ENCODE data around the gene SMG1.
A peak's percentile ranks its signal among the peaks of the same experiment; 100 is the strongest.
"Not testable (repeated sequence)": the region's sequence is repeated elsewhere in the genome, so short reads cannot be mapped to it uniquely, and the experiment has no call there.

The SMG1 gene

DNA sequence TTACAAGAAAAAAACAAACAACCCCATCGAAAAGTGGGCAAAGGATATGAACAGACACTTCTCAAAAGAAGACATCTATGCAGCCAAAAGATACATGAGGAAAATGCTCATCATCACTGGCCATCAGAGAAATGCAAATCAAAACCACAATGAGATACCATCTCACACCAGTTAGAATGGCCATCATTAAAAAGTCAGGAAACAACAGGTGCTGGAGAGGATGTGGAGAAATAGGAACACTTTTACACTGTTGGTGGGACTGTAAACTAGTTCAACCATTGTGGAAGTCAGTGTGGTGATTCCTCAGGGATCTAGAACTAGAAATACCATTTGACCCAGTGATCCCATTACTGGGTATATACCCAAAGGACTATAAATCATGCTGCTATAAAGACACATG is 148.5 kb downstream of the SMG1 start:
- H3K4me1 ChIP-seq (ENCODE audit: control insufficient read depth, insufficient read depth, low read length, poor library complexity, severe bottlenecking); H3K27me3 ChIP-seq (replicated peaks; ENCODE audit: control insufficient read depth, insufficient read depth, low read length, poor library complexity, severe bottlenecking); DNase-seq; H3K9me3 ChIP-seq (ENCODE audit: control insufficient read depth, low read length); H3K36me3 ChIP-seq (ENCODE audit: control insufficient read depth, insufficient read depth, low read length); H3K27ac ChIP-seq (ENCODE audit: insufficient read depth, low read length, poor library complexity, severe bottlenecking); H3K4me3 ChIP-seq (ENCODE audit: insufficient read depth, low read depth, low read length, poor library complexity, severe bottlenecking): not testable (repeated sequence)

- not testable (repeated sequence) for H3K9me3 ChIP-seq (ENCODE audit: control insufficient read depth, low read length); H3K4me3 ChIP-seq (ENCODE audit: insufficient read depth, low read depth, low read length, poor library complexity, severe bottlenecking); H3K27ac ChIP-seq (ENCODE audit: insufficient read depth, low read length, poor library complexity, severe bottlenecking); H3K4me1 ChIP-seq (ENCODE audit: control insufficient read depth, insufficient read depth, low read length, poor library complexity, severe bottlenecking); DNase-seq; H3K36me3 ChIP-seq (ENCODE audit: control insufficient read depth, insufficient read depth, low read length); H3K27me3 ChIP-seq (replicated peaks; ENCODE audit: control insufficient read depth, insufficient read depth, low read length, poor library complexity, severe bottlenecking)
Measured at GRCh38 chr16:18776334-18776733, 149.9 kb downstream of the SMG1 start.

DNA sequence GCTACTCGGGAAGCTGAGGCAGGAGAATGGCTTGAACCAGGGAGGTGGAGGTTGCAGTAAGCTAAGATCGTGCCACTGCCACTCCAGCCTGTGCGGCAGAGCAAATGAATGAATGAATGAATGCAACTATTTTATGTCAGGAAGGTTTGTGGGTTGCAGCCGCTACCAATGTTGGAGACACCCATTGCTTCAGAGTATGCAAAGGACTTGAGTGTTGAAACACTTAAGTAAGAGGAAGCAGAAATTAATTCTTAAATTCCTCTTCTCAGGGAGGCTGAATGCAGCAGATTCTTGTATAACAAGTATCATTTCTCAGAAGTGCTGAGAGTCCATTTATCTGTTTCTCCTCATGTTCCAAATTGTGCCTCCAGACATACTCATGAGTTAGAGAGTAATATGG is 151.6 kb downstream of the SMG1 start:
- DNase-seq; H3K27me3 ChIP-seq (replicated peaks; ENCODE audit: control insufficient read depth, insufficient read depth, low read length, poor library complexity, severe bottlenecking); H3K9me3 ChIP-seq (ENCODE audit: control insufficient read depth, low read length); H3K4me3 ChIP-seq (ENCODE audit: insufficient read depth, low read depth, low read length, poor library complexity, severe bottlenecking); H3K36me3 ChIP-seq (ENCODE audit: control insufficient read depth, insufficient read depth, low read length); H3K4me1 ChIP-seq (ENCODE audit: control insufficient read depth, insufficient read depth, low read length, poor library complexity, severe bottlenecking); H3K27ac ChIP-seq (ENCODE audit: insufficient read depth, low read length, poor library complexity, severe bottlenecking): not testable (repeated sequence)

DNA sequence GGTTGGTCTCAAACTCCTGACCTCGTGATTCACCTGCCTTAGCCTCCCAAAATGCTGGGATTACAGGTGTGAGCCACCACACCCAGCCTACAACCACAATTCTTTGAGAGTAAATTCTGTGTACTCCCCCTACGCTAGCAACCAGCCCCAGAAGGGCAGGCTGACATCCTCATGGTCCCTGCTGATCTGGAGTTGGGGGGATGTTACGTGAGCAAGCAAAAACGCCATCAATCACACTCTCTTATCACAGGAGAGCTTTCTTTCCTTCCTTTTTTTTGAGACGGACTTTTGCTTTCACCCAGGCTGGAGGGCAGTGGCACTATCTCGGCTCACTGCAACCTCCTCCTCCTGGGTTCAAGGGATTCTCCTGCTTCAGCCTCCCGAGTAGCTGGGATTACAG is 154.0 kb downstream of the SMG1 start:
- H3K27ac ChIP-seq (ENCODE audit: insufficient read depth, low read length, poor library complexity, severe bottlenecking); H3K9me3 ChIP-seq (ENCODE audit: control insufficient read depth, low read length): not testable (repeated sequence)

DNA sequence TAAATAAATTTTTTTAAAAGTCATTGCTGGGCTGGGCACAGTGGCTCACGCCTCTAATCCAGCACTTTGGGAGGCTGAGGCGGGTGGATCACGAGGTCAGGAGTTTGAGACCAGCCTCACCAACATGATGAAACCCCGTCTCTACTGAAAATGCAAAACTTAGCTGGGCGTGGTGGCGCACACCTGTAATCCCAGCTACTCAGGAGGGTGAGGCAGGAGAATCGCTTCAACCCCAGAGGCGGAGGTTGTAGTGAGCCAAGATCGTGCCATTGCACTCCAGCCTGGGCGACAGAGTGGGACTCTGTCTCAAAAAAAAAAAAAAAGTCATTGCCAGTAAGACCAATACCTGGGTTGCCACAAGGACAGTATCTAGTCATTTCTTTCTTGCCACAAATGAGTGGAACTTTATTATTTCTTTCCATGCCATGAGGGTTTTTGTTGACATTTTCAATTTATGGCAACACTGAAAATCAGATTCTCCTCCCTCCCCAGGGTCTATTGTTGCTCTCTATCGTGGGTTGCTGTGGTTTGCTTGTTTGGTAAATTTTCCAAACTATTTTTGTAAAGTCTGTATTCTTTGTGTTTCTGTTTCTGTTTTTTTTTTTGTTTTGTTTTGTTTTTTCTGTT is 155.8 kb downstream of the SMG1 start:
- H3K27ac ChIP-seq (ENCODE audit: insufficient read depth, low read length, poor library complexity, severe bottlenecking); H3K4me1 ChIP-seq (ENCODE audit: control insufficient read depth, insufficient read depth, low read length, poor library complexity, severe bottlenecking); DNase-seq; H3K27me3 ChIP-seq (replicated peaks; ENCODE audit: control insufficient read depth, insufficient read depth, low read length, poor library complexity, severe bottlenecking); H3K4me3 ChIP-seq (ENCODE audit: insufficient read depth, low read depth, low read length, poor library complexity, severe bottlenecking); H3K36me3 ChIP-seq (ENCODE audit: control insufficient read depth, insufficient read depth, low read length); H3K9me3 ChIP-seq (ENCODE audit: control insufficient read depth, low read length): not testable (repeated sequence)

More for the DNA sequence above, 154.0 kb downstream of the SMG1 start:
- DNase-seq; H3K4me1 ChIP-seq (ENCODE audit: control insufficient read depth, insufficient read depth, low read length, poor library complexity, severe bottlenecking); H3K27me3 ChIP-seq (replicated peaks; ENCODE audit: control insufficient read depth, insufficient read depth, low read length, poor library complexity, severe bottlenecking); H3K4me3 ChIP-seq (ENCODE audit: insufficient read depth, low read depth, low read length, poor library complexity, severe bottlenecking); H3K36me3 ChIP-seq (ENCODE audit: control insufficient read depth, insufficient read depth, low read length): not testable (repeated sequence)

DNA sequence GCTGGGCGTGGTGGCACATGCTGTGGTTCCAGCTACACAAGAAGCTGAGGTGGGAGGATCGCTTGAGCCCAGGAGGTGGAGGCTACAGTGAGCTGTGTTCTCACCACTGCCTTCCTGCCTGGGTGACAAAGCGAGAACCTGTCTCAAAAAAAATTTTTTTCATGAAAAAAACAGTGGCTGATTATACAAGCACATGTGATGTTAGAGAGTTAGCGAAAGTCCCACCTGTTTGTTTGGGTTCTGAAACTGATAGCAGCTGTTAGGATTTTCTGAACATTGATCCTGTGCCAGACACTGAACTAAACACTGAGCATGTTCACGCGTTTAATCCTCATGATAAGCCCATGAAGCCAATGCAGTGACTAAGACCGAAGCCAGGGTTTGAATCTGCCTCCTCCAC is 159.0 kb downstream of the SMG1 start:
- not testable (repeated sequence) for H3K4me1 ChIP-seq (ENCODE audit: control insufficient read depth, insufficient read depth, low read length, poor library complexity, severe bottlenecking); DNase-seq; H3K27ac ChIP-seq (ENCODE audit: insufficient read depth, low read length, poor library complexity, severe bottlenecking)

DNA sequence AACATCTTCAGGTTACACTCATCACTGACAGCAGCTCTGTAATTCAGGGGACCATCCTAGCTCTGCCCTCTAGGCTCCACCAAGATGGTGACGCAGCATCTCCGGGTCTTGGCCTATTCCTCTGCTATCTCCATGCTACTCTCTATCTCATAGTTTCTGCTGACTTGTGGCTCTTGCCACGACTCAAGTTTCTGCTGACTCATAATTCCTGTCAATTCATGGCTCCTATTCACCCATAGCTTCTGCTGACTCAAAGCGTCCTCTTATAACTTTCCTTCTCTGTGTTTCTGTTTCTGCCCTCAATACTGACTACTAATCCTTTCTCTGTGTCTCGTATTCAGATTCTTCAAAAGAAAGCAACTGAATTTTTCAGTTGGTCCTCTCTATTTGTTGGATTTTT is 163.5 kb downstream of the SMG1 start:
- H3K4me3 ChIP-seq (ENCODE audit: insufficient read depth, low read depth, low read length, poor library complexity, severe bottlenecking); H3K9me3 ChIP-seq (ENCODE audit: control insufficient read depth, low read length); H3K27me3 ChIP-seq (replicated peaks; ENCODE audit: control insufficient read depth, insufficient read depth, low read length, poor library complexity, severe bottlenecking); H3K4me1 ChIP-seq (ENCODE audit: control insufficient read depth, insufficient read depth, low read length, poor library complexity, severe bottlenecking); DNase-seq; H3K27ac ChIP-seq (ENCODE audit: insufficient read depth, low read length, poor library complexity, severe bottlenecking); H3K36me3 ChIP-seq (ENCODE audit: control insufficient read depth, insufficient read depth, low read length): not testable (repeated sequence)

More for the DNA sequence above, 159.0 kb downstream of the SMG1 start:
- H3K4me3 ChIP-seq (ENCODE audit: insufficient read depth, low read depth, low read length, poor library complexity, severe bottlenecking); H3K9me3 ChIP-seq (ENCODE audit: control insufficient read depth, low read length); H3K27me3 ChIP-seq (replicated peaks; ENCODE audit: control insufficient read depth, insufficient read depth, low read length, poor library complexity, severe bottlenecking); H3K36me3 ChIP-seq (ENCODE audit: control insufficient read depth, insufficient read depth, low read length): not testable (repeated sequence)

DNA sequence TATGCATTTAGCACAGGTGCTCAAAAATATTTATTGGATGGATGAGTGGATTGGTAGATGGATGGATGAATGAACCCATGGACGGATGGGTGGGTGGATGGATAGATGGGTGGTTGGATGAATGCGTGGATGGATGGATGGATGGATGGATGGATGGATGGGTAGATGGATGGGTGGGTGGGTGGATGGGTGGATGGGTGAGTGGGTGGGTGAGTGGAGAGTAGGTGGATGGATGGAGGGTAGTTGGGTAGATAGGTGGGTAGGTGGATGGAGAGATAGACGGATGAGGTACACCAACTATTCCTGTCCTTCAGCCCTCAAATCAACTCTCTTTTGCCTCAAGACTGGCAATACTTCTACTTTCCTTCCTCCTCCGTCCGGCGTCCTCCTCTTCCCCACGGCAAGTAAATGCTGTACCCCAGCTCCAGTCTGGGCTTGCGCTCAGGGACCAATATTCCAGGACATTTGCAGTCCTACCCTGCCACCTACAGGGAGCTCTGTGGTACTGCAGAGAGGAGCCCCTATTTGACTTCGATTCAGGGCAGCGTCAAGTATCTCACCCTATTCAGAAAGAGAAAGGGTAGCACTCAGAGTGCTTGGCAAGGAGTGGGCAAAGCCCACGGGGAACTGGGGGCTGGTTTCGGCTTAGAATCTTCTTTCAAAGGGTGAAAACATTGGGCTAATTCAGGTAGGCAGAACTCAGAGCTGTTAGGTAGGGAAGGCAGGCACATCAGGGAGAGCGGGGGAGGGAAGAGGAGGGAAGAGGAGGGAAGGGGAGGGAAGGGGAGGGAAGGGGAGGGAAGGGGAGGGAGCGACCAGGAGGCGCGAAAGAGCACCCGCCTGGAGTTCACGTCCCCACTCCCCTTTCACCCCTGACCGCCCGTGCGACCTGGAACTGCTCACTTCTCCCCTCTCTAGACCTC is 166.3 kb downstream of the SMG1 start:
- not testable (repeated sequence) for H3K4me3 ChIP-seq (ENCODE audit: insufficient read depth, low read depth, low read length, poor library complexity, severe bottlenecking)
- peak; percentile 9 to 39 (median 32) for DNase-seq

GRCh38 chr16:18757960-18758660 is 168.1 kb downstream of the SMG1 start:
- H3K4me3 ChIP-seq (ENCODE audit: insufficient read depth, low read depth, low read length, poor library complexity, severe bottlenecking); H3K36me3 ChIP-seq (ENCODE audit: control insufficient read depth, insufficient read depth, low read length); H3K27me3 ChIP-seq (replicated peaks; ENCODE audit: control insufficient read depth, insufficient read depth, low read length, poor library complexity, severe bottlenecking); H3K9me3 ChIP-seq (ENCODE audit: control insufficient read depth, low read length); DNase-seq; H3K4me1 ChIP-seq (ENCODE audit: control insufficient read depth, insufficient read depth, low read length, poor library complexity, severe bottlenecking); H3K27ac ChIP-seq (ENCODE audit: insufficient read depth, low read length, poor library complexity, severe bottlenecking): not testable (repeated sequence)

More for the DNA sequence above, 166.3 kb downstream of the SMG1 start:
- H3K27ac ChIP-seq (ENCODE audit: insufficient read depth, low read length, poor library complexity, severe bottlenecking); H3K4me1 ChIP-seq (ENCODE audit: control insufficient read depth, insufficient read depth, low read length, poor library complexity, severe bottlenecking); H3K36me3 ChIP-seq (ENCODE audit: control insufficient read depth, insufficient read depth, low read length); H3K27me3 ChIP-seq (replicated peaks; ENCODE audit: control insufficient read depth, insufficient read depth, low read length, poor library complexity, severe bottlenecking); H3K9me3 ChIP-seq (ENCODE audit: control insufficient read depth, low read length): not testable (repeated sequence)

DNA sequence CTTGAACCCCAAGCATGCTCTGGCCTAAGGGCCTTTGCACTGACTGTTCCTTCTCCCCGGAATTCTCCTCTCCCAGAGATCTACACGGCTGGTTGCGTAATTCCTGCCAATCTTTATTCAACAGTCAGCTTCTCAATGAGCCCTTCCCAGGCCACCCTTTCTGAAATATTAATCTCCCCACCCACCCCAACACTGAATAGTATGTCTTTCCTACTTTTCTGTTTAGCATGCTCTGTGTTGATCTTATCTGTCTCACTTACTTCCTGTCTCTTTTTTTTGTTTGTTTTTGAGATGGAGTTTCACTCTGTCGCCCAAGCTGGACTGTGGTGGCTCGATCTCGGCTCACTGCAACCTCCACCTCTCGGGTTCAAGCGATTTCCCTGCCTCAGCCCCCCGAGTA is 169.6 kb downstream of the SMG1 start:
- H3K4me3 ChIP-seq (ENCODE audit: insufficient read depth, low read depth, low read length, poor library complexity, severe bottlenecking); H3K36me3 ChIP-seq (ENCODE audit: control insufficient read depth, insufficient read depth, low read length); H3K4me1 ChIP-seq (ENCODE audit: control insufficient read depth, insufficient read depth, low read length, poor library complexity, severe bottlenecking); H3K27ac ChIP-seq (ENCODE audit: insufficient read depth, low read length, poor library complexity, severe bottlenecking); DNase-seq; H3K9me3 ChIP-seq (ENCODE audit: control insufficient read depth, low read length); H3K27me3 ChIP-seq (replicated peaks; ENCODE audit: control insufficient read depth, insufficient read depth, low read length, poor library complexity, severe bottlenecking): not testable (repeated sequence)
